Keratinocyte (primary cell): ENCODE measurements around the gene IL32. TPM values are rescaled to one million over a fixed set of nuclear protein-coding genes. Genes with fewer than 3 reads are reported as not detected.

Source experiments
- DNase-seq: peaks from one replicate; pipeline ENCODE4 v3.0.0-alpha.2; 2011; ENCODE audit warnings: low read depth, missing footprints, low spot score
- FAIRE-seq: peaks from 2 replicates; lab custom pipeline; 2011; peaks lifted over from hg19 to GRCh38; lab: Jason Lieb, UNC
- H2AFZ ChIP-seq: 2 replicates; pipeline ENCODE4 v1.6.0; 2012; ENCODE audit warnings: low read length, control low read depth, inconsistent platforms; ENCODE audit not compliant: control insufficient read depth
- H3K27ac ChIP-seq: 2 replicates; pipeline ENCODE4 v1.5.1; 2011; ENCODE audit warnings: low read length; ENCODE audit not compliant: control insufficient read depth, insufficient read depth
- H3K27me3 ChIP-seq: 3 replicates; pipeline ENCODE4 v1.6.0; 2011; ENCODE audit warnings: low read length; ENCODE audit not compliant: control insufficient read depth, insufficient read depth; ENCODE audit errors: extremely low read depth
- H3K36me3 ChIP-seq, 2 experiments: 2 replicates in 1 of 2; 3 replicates in 1 of 2; pipeline ENCODE4 v1.5.1; 2011; ENCODE audit warnings: low read length in 2 of 2, mild to moderate bottlenecking in 1 of 2; ENCODE audit not compliant: control insufficient read depth in 2 of 2, insufficient read depth in 2 of 2; ENCODE audit errors: extremely low read depth in 1 of 2
- H3K4me1 ChIP-seq: 3 replicates; pipeline ENCODE4 v1.5.1; 2011; ENCODE audit warnings: low read length; ENCODE audit not compliant: control insufficient read depth, insufficient read depth; ENCODE audit errors: extremely low read depth
- H3K4me2 ChIP-seq: 3 replicates; pipeline ENCODE4 v1.6.0; 2011; ENCODE audit warnings: low read depth, low read length; ENCODE audit not compliant: control insufficient read depth, insufficient read depth; ENCODE audit errors: extremely low read depth
- H3K4me3 ChIP-seq, 3 experiments: fragments of 200-600 bp in 1 of 3; sonication (generic) in 1 of 3; 2 replicates in 2 of 3; 3 replicates in 1 of 3; pipeline ENCODE4 v1.5.1; 2011 to 2016; ENCODE audit warnings: low read length in 3 of 3, mild to moderate bottlenecking in 3 of 3, control low read depth in 2 of 3, inconsistent platforms in 1 of 3, low read depth in 1 of 3, mixed read lengths in 1 of 3, mixed run types in 1 of 3, moderate library complexity in 1 of 3; ENCODE audit not compliant: control insufficient read depth in 2 of 3, insufficient read depth in 2 of 3; ENCODE audit errors: extremely low read depth in 1 of 3
- H3K79me2 ChIP-seq: 2 replicates; pipeline ENCODE4 v1.6.0; 2012; ENCODE audit warnings: low read length; ENCODE audit not compliant: control insufficient read depth, insufficient read depth
- H3K9ac ChIP-seq: 3 replicates; pipeline ENCODE4 v1.6.0; 2011; ENCODE audit warnings: low read length; ENCODE audit not compliant: control insufficient read depth, insufficient read depth; ENCODE audit errors: extremely low read depth
- H3K9me1 ChIP-seq: 3 replicates; pipeline ENCODE4 v1.6.0; 2011; ENCODE audit warnings: low read length; ENCODE audit not compliant: control insufficient read depth, insufficient read depth; ENCODE audit errors: extremely low read depth
- H3K9me3 ChIP-seq: 2 replicates; pipeline ENCODE4 v1.5.1; 2012; ENCODE audit warnings: low read depth, low read length; ENCODE audit not compliant: control insufficient read depth
- H4K20me1 ChIP-seq: 3 replicates; pipeline ENCODE4 v1.6.0; 2011; ENCODE audit warnings: low read length; ENCODE audit not compliant: control insufficient read depth, insufficient read depth; ENCODE audit errors: extremely low read depth
- CTCF ChIP-seq, 3 experiments: IDR thresholded peaks in 1 of 3; conservative IDR thresholded peaks in 1 of 3; optimal IDR thresholded peaks in 1 of 3; 2 replicates in 2 of 3; 3 replicates in 1 of 3; pipeline versions ENCODE3 to v1.5.1; 2011; ENCODE audit warnings: low read length in 3 of 3, mild to moderate bottlenecking in 3 of 3, moderate library complexity in 2 of 3, control low read depth in 1 of 3, inconsistent platforms in 1 of 3; ENCODE audit not compliant: insufficient read depth in 2 of 3; ENCODE audit errors: extremely low read depth in 1 of 3
- EZH2 ChIP-seq: IDR thresholded peaks from one replicate; pipeline ENCODE4 v1.6.1; 2012; ENCODE audit warnings: inconsistent platforms, mild to moderate bottlenecking, low read length, moderate library complexity
- dilution Hi-C: fragments of 300-500 bp; cut with MboI; formaldehyde crosslinking; loops from one replicate; pipeline ENCODE4 v1.7.0; 2020; ENCODE audit warnings: low sequenced_read_pairs; ENCODE audit not compliant: extremely low pct_ligation_motif_present
- polyA plus RNA-seq, 5 experiments: library from polyadenylated mRNA; depleted of rRNA in 3 of 5; stranded (reverse) in 3 of 5; stranded (forward) in 1 of 5; unstranded in 1 of 5; fragments of >200 nt; gene quantifications; 1 replicate in 1 of 5; 2 replicates in 3 of 5; 3 replicates in 1 of 5; pipeline versions ENCODE4 v1.2.1 to v1.2.3, GENCODE V29; 2011 to 2012; ENCODE audit warnings: missing spikeins in 2 of 5, low read depth in 1 of 5, low replicate concordance in 1 of 5

The IL32 gene
- polyA plus RNA-seq, 1 donor (not counting 4 experiments of a cell fraction or from before 2014, with no cell fraction given), result 0.28 TPM

DNA sequence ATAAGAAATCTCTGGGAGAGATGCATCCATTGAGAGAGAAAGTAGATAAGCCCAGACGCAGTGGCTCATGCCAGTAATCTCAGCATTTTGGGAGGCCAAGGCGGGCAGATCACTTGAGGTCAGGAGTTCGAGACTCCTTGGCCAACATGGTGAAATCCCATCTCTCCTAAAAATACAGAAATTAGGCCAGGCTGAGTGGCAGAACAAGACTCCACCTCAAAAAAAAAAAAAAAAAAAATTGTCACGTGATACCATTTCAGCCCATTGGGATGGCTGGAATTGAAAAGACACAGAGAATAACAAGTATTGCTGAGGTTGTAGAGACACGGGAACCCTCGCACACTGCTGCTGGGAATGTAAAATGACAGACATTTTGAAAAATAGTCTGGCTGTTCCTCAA is 2.9 kb upstream of the IL32 start:
- no peaks in the 10 kb centered on the region for H3K27me3 ChIP-seq
- no peak for FAIRE-seq
- dilution Hi-C loops, result no loop called here

GRCh38 chr16:3063625-3064386 is 1.6 kb upstream of the IL32 start:
- dilution Hi-C loops, result no loop called here
- FAIRE-seq (no peak), DNase-seq (no peak)
- H3K27ac ChIP-seq, result no peak overlapping the region
- H3K4me3 ChIP-seq, result no peak overlapping the region
- peaks cover 11% of the 10 kb centered on the region for H3K4me1 ChIP-seq
- TF ChIP-seq EZH2 (no peak), CTCF (optimal IDR thresholded peaks at IDR 0.05 in 1 of 3, IDR thresholded peaks at IDR 0.05 in 1 of 3, conservative IDR thresholded peaks at IDR 0.05 in 1 of 3; ENCODE audit: extremely low read depth in 1 of 3, insufficient read depth in 2 of 3, low read length in 3 of 3) (no peak)
- no peak overlapping the region for H2AFZ ChIP-seq
- no peaks in the 10 kb centered on the region for H3K36me3 ChIP-seq
- no peaks in the 10 kb centered on the region for H3K79me2 ChIP-seq
- H3K4me2 ChIP-seq, result no peak overlapping the region
- H3K9me1 ChIP-seq, result no peaks in the 10 kb centered on the region
- H3K27me3 ChIP-seq, result no peaks in the 10 kb centered on the region
- H4K20me1 ChIP-seq, result no peaks in the 10 kb centered on the region
- no peaks in the 10 kb centered on the region for H3K9me3 ChIP-seq
- no peak overlapping the region for H3K9ac ChIP-seq

More for the DNA sequence above, 2.9 kb upstream of the IL32 start:
- Histone ChIP-seq H3K4me1 (peaks cover 13% of the 10 kb centered on the region), H3K9me1 (no peaks in the 10 kb centered on the region), H3K4me2 (no peak overlapping the region), H3K9ac (no peak overlapping the region), H4K20me1 (no peaks in the 10 kb centered on the region), H3K79me2 (no peaks in the 10 kb centered on the region), H3K9me3 (no peaks in the 10 kb centered on the region), H3K4me3 (no peak overlapping the region), H3K27ac (no peak overlapping the region), H2AFZ (no peak overlapping the region), H3K36me3 (no peaks in the 10 kb centered on the region)
- no peak for DNase-seq
- TF ChIP-seq CTCF (optimal IDR thresholded peaks at IDR 0.05 in 1 of 3, IDR thresholded peaks at IDR 0.05 in 1 of 3, conservative IDR thresholded peaks at IDR 0.05 in 1 of 3; ENCODE audit: extremely low read depth in 1 of 3, insufficient read depth in 2 of 3, low read length in 3 of 3) (no peak), EZH2 (no peak)
